ENCODE results near the gene LTO1. TPM values are rescaled to one million over a fixed set of nuclear protein-coding genes. Genes with fewer than 3 reads are reported as not detected.

Gene LTO1
- total RNA-seq, 2 donors from 2014 or later: 23.2 to 32.2 TPM

GRCh38 chr11:69700278-69701140 is 25.4 kb upstream of the LTO1 start:
- no peak overlapping the region for H3K27ac ChIP-seq (ENCODE audit: low read depth, low read length)
- TF ChIP-seq, protein P1, sequence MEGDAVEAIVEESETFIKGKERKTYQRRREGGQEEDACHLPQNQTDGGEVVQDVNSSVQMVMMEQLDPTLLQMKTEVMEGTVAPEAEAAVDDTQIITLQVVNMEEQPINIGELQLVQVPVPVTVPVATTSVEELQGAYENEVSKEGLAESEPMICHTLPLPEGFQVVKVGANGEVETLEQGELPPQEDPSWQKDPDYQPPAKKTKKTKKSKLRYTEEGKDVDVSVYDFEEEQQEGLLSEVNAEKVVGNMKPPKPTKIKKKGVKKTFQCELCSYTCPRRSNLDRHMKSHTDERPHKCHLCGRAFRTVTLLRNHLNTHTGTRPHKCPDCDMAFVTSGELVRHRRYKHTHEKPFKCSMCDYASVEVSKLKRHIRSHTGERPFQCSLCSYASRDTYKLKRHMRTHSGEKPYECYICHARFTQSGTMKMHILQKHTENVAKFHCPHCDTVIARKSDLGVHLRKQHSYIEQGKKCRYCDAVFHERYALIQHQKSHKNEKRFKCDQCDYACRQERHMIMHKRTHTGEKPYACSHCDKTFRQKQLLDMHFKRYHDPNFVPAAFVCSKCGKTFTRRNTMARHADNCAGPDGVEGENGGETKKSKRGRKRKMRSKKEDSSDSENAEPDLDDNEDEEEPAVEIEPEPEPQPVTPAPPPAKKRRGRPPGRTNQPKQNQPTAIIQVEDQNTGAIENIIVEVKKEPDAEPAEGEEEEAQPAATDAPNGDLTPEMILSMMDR (conservative IDR thresholded peaks at IDR 0.05): no peak
- Mint-ChIP-seq H3K4me3 (peak overlapping the region; percentile 36), H3K27ac (peak overlapping the region; percentile 92), H3K9me3 (no peaks in the 10 kb centered on the region), H3K4me1 (peaks cover 17% of the 10 kb centered on the region), H3K36me3 (ENCODE audit: low read depth) (no peaks in the 10 kb centered on the region), H3K27me3 (ENCODE audit: insufficient read depth) (peaks cover 30% of the 10 kb centered on the region)
- peaks cover 6% of the 10 kb centered on the region for H3K4me1 ChIP-seq (ENCODE audit: control insufficient read depth, insufficient read depth, low read length)
- H3K9me3 ChIP-seq (ENCODE audit: control insufficient read depth, low read length): no peaks in the 10 kb centered on the region
- DNase-seq: peak; percentile 95
- H3K9ac ChIP-seq (ENCODE audit: extremely low read depth, low read length, poor library complexity, severe bottlenecking): no peak overlapping the region
- H3K4me3 ChIP-seq (ENCODE audit: low read length): no peak overlapping the region
- WGBS, 2 experiments (ENCODE audit: insufficient coverage in 1 of 2, insufficient read length in 1 of 2): 19 to 21% methylated on average over 17 to 20 of the region's 20 CpGs
- no peaks in the 10 kb centered on the region for H3K36me3 ChIP-seq (ENCODE audit: control insufficient read depth, insufficient read depth, low read length)
- peaks cover 41% of the 10 kb centered on the region for H3K27me3 ChIP-seq (ENCODE audit: control insufficient read depth, insufficient read depth, low read length, poor library complexity, severe bottlenecking)

- Histone ChIP-seq H3K27me3 (ENCODE audit: control insufficient read depth, insufficient read depth, low read length, poor library complexity, severe bottlenecking) (peaks cover 28% of the 10 kb centered on the region), H3K27ac (ENCODE audit: low read depth, low read length) (no peak overlapping the region), H3K4me1 (ENCODE audit: control insufficient read depth, insufficient read depth, low read length) (peaks cover 6% of the 10 kb centered on the region), H3K4me3 (ENCODE audit: low read length) (no peak overlapping the region), H3K9me3 (ENCODE audit: control insufficient read depth, low read length) (no peaks in the 10 kb centered on the region), H3K9ac (ENCODE audit: extremely low read depth, low read length, poor library complexity, severe bottlenecking) (no peak overlapping the region), H3K36me3 (ENCODE audit: control insufficient read depth, insufficient read depth, low read length) (no peaks in the 10 kb centered on the region)
- Mint-ChIP-seq H3K36me3 (ENCODE audit: low read depth) (no peaks in the 10 kb centered on the region), H3K27ac (no peak overlapping the region), H3K27me3 (ENCODE audit: insufficient read depth) (peaks cover 19% of the 10 kb centered on the region), H3K9me3 (no peaks in the 10 kb centered on the region), H3K4me3 (no peak overlapping the region), H3K4me1 (peaks cover 12% of the 10 kb centered on the region)
- TF ChIP-seq, protein P1 (conservative IDR thresholded peaks at IDR 0.05): no peak
- WGBS, 2 experiments (ENCODE audit: insufficient coverage in 1 of 2, insufficient read length in 1 of 2): 94 to 95% methylated on average over 12 to 13 of the region's 13 CpGs
- no peak for DNase-seq
Measured at GRCh38 chr11:69699213-69699612, 24.1 kb upstream of the LTO1 start.

GRCh38 chr11:69698362-69698761 is 23.2 kb upstream of the LTO1 start:
- Mint-ChIP-seq H3K36me3 (ENCODE audit: low read depth) (no peaks in the 10 kb centered on the region), H3K27ac (no peak overlapping the region), H3K4me3 (no peak overlapping the region), H3K4me1 (peaks cover 12% of the 10 kb centered on the region), H3K27me3 (ENCODE audit: insufficient read depth) (peaks cover 14% of the 10 kb centered on the region), H3K9me3 (no peaks in the 10 kb centered on the region)
- H3K36me3 ChIP-seq (ENCODE audit: control insufficient read depth, insufficient read depth, low read length): no peaks in the 10 kb centered on the region
- TF ChIP-seq, protein P1 (conservative IDR thresholded peaks at IDR 0.05): no peak
- H3K9me3 ChIP-seq (ENCODE audit: control insufficient read depth, low read length): no peaks in the 10 kb centered on the region
- no peak overlapping the region for H3K9ac ChIP-seq (ENCODE audit: extremely low read depth, low read length, poor library complexity, severe bottlenecking)
- no peak overlapping the region for H3K27ac ChIP-seq (ENCODE audit: low read depth, low read length)
- WGBS, 2 experiments (ENCODE audit: insufficient coverage in 1 of 2, insufficient read length in 1 of 2): 90 to 100% methylated on average over 1 to 2 of the region's 2 CpGs
- no peak for DNase-seq
- H3K4me1 ChIP-seq (ENCODE audit: control insufficient read depth, insufficient read depth, low read length): peaks cover 6% of the 10 kb centered on the region
- H3K27me3 ChIP-seq (ENCODE audit: control insufficient read depth, insufficient read depth, low read length, poor library complexity, severe bottlenecking): peaks cover 19% of the 10 kb centered on the region
- no peak overlapping the region for H3K4me3 ChIP-seq (ENCODE audit: low read length)
